Left ventricle myocardium inferior (tissue), 1 donor: ENCODE results near the gene KIRREL3. TPM values are rescaled to one million over a fixed set of nuclear protein-coding genes. Genes with fewer than 3 reads are reported as not detected.

ENCODE experiments used
- DNase-seq: peaks from one replicate; pipeline ENCODE4 v3.0.0-alpha.2; 2020
- H3K27ac ChIP-seq: fragments of 200-600 bp; replicated peaks from 2 replicates; pipeline ENCODE4 v1.8.0; 2021
- H3K27me3 ChIP-seq: fragments of 200-600 bp; 2 replicates; pipeline ENCODE4 v1.8.0; 2021; ENCODE audit warnings: low read depth
- H3K36me3 ChIP-seq: fragments of 200-600 bp; 2 replicates; pipeline ENCODE4 v1.8.0; 2021
- H3K4me1 ChIP-seq: fragments of 200-600 bp; 2 replicates; pipeline ENCODE4 v1.8.0; 2021
- H3K4me3 ChIP-seq: fragments of 200-600 bp; 2 replicates; pipeline ENCODE4 v1.8.0; 2021; ENCODE audit warnings: mild to moderate bottlenecking, moderate library complexity
- H3K9me3 ChIP-seq: fragments of 200-600 bp; replicated peaks from 2 replicates; pipeline ENCODE4 v1.8.0; 2021
- intact Hi-C: fragments of 100-400 bp; cut with micrococcal nuclease; formaldehyde crosslinking; loops from one replicate; pipeline ENCODE4 v1.11.0; 2022
- total RNA-seq: library from RNA; stranded (reverse); fragmentation: NEBNext Ultra II Directional; extraction: Animal tissue kit (Norgen Biotek cat#: 25700); gene quantifications from one replicate; pipeline ENCODE4 v1.2.1, GENCODE V29; 2021
- TF ChIP-seq, protein P1 (sequence below): fragments of 200-600 bp; IDR thresholded peaks from 2 replicates; pipeline ENCODE4 v1.8.0; 2021; ENCODE audit warnings: antibody characterized with exemption, mild to moderate bottlenecking, borderline replicate concordance
- donor health status: DM: no; HTN: yes; CAD: no; lungs with severe emphysema.

KIRREL3 gene
- total RNA-seq, 1 donor from 2014 or later: 0.74 TPM

DNA sequence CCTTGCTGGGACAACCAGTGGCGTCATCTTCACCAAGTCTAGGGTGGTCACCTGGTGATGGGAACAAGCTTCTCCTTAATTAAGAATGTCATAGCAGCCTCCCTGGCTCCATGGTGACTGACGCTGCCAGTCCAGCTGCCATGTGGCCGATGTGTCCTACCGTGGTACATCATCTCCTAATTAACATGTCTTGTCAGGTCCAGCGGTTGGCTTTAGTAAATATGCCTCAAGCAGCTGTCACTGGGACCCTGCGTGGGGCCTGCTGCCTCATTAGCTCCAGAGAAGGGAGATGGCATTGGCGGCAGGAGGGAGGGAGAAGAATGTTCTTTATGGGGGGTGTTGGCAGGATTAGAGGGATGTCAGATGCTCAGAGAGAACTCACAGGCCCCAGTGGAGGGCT is 373.1 kb downstream of the KIRREL3 start:
- H3K9me3 ChIP-seq: no peaks in the 10 kb centered on the region
- intact Hi-C loops: no loop called here
- H3K36me3 ChIP-seq: no peaks in the 10 kb centered on the region
- H3K27ac ChIP-seq: no peak overlapping the region
- no peaks in the 10 kb centered on the region for H3K4me1 ChIP-seq
- TF ChIP-seq, protein P1, sequence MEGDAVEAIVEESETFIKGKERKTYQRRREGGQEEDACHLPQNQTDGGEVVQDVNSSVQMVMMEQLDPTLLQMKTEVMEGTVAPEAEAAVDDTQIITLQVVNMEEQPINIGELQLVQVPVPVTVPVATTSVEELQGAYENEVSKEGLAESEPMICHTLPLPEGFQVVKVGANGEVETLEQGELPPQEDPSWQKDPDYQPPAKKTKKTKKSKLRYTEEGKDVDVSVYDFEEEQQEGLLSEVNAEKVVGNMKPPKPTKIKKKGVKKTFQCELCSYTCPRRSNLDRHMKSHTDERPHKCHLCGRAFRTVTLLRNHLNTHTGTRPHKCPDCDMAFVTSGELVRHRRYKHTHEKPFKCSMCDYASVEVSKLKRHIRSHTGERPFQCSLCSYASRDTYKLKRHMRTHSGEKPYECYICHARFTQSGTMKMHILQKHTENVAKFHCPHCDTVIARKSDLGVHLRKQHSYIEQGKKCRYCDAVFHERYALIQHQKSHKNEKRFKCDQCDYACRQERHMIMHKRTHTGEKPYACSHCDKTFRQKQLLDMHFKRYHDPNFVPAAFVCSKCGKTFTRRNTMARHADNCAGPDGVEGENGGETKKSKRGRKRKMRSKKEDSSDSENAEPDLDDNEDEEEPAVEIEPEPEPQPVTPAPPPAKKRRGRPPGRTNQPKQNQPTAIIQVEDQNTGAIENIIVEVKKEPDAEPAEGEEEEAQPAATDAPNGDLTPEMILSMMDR: no peak
- no peak overlapping the region for H3K4me3 ChIP-seq
- DNase-seq: no peak
- peaks cover 23% of the 10 kb centered on the region for H3K27me3 ChIP-seq

DNA sequence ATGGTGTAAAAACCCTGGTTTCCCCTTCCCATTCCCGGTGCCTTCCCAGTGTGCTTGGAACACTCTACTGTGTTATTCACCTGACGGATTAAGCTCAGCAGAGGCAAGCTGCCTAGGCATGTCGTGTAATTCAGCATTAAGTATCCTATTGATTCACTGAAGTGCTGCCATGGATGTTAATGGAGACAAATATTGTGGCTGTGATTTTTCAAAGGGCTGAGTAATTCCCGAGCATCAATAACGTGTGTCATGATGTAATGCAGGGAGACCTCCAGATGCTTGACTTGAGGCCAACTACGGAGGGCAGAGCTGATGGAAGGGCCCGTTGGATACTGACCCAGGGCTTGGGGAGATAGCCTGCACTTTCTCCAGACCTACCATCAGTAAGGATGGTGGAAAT is 376.1 kb downstream of the KIRREL3 start:
- intact Hi-C loops: no loop called here
- Histone ChIP-seq H3K36me3 (no peaks in the 10 kb centered on the region), H3K9me3 (no peaks in the 10 kb centered on the region), H3K4me1 (no peaks in the 10 kb centered on the region), H3K27me3 (peaks cover 15% of the 10 kb centered on the region), H3K27ac (no peak overlapping the region), H3K4me3 (no peak overlapping the region)
- DNase-seq: no peak
- TF ChIP-seq, protein P1: no peak

DNA sequence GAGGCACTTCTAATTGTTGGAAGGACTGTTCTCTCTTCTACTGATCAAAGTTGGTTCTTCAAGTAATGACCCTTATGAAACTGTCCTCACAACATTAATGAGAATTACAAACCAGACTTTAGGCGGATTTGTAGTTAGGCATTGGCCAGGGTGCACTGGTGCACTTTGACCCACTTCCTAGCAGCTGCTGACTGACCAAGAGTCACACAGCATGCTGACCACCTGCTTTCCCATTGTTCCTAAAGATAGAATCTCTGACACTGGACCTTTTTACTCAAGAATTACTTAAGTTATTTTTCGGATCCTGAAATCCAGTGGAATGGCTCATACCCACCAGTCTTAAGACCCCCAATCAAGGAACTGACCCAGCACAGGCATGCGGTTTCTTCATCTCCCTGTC is 381.1 kb downstream of the KIRREL3 start:
- no peaks in the 10 kb centered on the region for H3K9me3 ChIP-seq
- intact Hi-C loops: no loop called here
- H3K36me3 ChIP-seq: no peaks in the 10 kb centered on the region
- peaks cover 26% of the 10 kb centered on the region for H3K27me3 ChIP-seq
- TF ChIP-seq, protein P1: no peak
- H3K27ac ChIP-seq: no peak overlapping the region
- no peaks in the 10 kb centered on the region for H3K4me1 ChIP-seq
- H3K4me3 ChIP-seq: no peak overlapping the region
- no peak for DNase-seq

DNA sequence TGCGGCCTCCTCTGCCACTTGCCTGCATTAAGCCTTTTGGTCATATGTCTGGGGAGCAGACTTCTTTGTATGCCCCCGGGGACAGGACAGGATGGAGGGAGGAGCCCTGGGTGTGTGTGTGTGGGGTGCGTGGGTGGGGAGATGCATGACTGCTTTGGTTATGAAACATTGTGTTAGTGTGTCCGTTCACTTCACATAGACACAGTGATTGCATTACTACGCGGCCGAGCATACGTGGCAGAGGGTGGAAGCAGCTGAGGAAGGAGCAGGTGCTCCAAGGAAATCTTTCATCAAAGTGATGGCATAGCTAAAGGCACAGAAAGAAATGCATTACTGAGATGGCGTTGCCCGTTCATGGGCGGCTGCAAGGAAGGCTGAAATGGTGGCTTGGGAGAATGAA is 384.7 kb downstream of the KIRREL3 start:
- Histone ChIP-seq H3K36me3 (no peaks in the 10 kb centered on the region), H3K27ac (no peak overlapping the region), H3K27me3 (peaks cover 34% of the 10 kb centered on the region), H3K4me1 (no peaks in the 10 kb centered on the region), H3K9me3 (no peaks in the 10 kb centered on the region), H3K4me3 (no peak overlapping the region)
- intact Hi-C loops: no loop called here
- no peak for DNase-seq
- TF ChIP-seq, protein P1: no peak

DNA sequence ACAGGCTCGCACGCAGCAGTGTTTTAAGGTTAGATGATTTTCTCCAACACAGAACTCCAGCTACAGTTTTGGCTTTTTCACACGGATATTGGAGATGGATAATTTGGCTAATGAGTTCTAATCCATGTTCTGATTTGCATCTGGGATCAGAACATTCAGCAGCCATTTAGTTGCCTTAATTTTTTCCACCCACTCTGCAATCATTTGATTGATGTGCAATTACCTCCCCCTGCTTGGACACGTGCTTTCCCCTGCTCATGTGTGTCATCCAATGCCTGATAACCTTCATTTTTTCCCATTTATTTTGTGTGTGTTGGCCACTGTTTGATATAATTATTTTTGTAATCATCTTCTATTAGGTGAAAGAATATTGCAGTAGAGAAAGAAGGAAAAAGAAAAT is 387.3 kb downstream of the KIRREL3 start:
- H3K4me1 ChIP-seq: no peaks in the 10 kb centered on the region
- TF ChIP-seq, protein P1: no peak
- peaks cover 47% of the 10 kb centered on the region for H3K27me3 ChIP-seq
- no peaks in the 10 kb centered on the region for H3K9me3 ChIP-seq
- no peak overlapping the region for H3K27ac ChIP-seq
- intact Hi-C loops: no loop called here
- no peak overlapping the region for H3K4me3 ChIP-seq
- no peak for DNase-seq
- H3K36me3 ChIP-seq: no peaks in the 10 kb centered on the region

DNA sequence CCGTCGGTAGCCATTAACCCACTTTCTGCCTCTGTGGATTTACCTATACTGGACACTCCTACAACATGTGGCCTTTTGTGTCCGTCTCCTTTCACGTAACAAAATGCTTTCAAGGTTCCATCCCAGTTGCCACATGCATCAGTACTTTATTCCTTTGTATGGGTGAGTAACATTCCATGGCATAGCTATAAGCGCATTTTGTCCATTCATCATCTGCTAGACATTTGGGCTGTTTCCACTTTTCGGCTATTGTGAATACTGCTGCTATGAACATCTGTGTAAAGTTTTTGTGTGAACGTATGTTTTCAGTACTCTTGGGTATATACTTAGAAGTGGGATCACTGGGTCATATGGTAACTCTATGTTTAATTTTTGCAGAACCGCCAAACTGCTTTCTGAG is 387.9 kb downstream of the KIRREL3 start:
- Histone ChIP-seq H3K4me3 (no peak overlapping the region), H3K4me1 (no peaks in the 10 kb centered on the region), H3K9me3 (no peaks in the 10 kb centered on the region), H3K27ac (no peak overlapping the region), H3K27me3 (peaks cover 53% of the 10 kb centered on the region), H3K36me3 (no peaks in the 10 kb centered on the region)
- TF ChIP-seq, protein P1: no peak
- intact Hi-C loops: no loop called here
- DNase-seq: no peak
